ENCODE data around the gene MEP1A. TPM values are rescaled to one million over a fixed set of nuclear protein-coding genes. Genes with fewer than 3 reads are reported as not detected.

Gene MEP1A
- total and polyA plus RNA-seq, 2 experiments from 2014 or later, result not detected

- Histone ChIP-seq H3K36me3 (no peaks in the 10 kb centered on the region), H3K27ac (no peak overlapping the region), H3K4me3 (no peak overlapping the region), H3K27me3 (no peaks in the 10 kb centered on the region), H3K4me1 (ENCODE audit: low read depth) (no peaks in the 10 kb centered on the region), H3K9me3 (ENCODE audit: low read depth) (no peaks in the 10 kb centered on the region)
- TF ChIP-seq CTCF (IDR thresholded peaks at IDR 0.05; ENCODE audit: low read depth, low read length), result no peak
- no peak for DNase-seq (ENCODE audit: low read depth in 1 of 2, low spot score in 1 of 2)
Observed at GRCh38 chr6:46790355-46790874, 2.8 kb upstream of the MEP1A start.

DNA sequence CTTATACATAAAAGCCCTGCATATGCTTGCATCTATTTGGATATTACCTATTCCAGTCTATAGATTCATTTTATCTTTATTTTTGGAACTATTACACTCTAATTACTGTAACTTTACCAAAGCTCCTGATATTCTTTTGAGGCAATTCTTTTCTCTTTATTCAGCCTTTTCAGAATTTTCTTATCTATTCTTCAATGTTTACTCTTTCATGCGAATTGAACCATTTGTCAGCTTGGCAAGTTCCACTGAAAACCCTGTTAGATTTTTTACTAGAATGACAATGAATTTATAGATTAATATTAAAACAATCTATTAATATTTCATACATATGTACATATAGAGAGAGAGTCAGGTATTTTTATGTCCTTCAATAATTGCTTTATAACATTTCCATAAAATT is 554 bp upstream of the MEP1A start:
- TF ChIP-seq CTCF (IDR thresholded peaks at IDR 0.05; ENCODE audit: low read depth, low read length), result no peak
- Histone ChIP-seq H3K27ac (no peak overlapping the region), H3K9me3 (ENCODE audit: low read depth) (no peaks in the 10 kb centered on the region), H3K4me3 (no peak overlapping the region), H3K36me3 (no peaks in the 10 kb centered on the region), H3K27me3 (no peaks in the 10 kb centered on the region), H3K4me1 (ENCODE audit: low read depth) (no peaks in the 10 kb centered on the region)
- DNase-seq (ENCODE audit: low read depth in 1 of 2, low spot score in 1 of 2), result no peak

DNA sequence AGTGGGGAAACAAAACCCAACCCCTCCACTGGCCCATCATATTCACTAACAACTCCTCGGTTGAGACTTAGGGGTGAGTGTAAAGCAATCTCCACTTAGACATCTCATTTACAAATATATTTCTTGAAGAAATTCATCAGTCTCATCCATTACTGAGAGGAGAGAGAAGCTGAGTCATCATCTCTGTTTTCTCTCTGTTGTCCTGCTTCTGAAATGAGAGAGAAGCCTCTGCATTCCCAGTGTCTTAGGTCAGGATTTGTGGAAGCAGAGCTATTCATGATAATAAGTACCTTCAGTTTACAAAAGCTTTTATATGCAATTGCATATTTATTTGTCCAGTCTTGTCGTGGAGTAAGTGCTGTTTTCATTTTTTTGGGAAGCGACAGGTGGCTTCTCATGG is 879 bp downstream of the MEP1A start:
- no peaks in the 10 kb centered on the region for H3K4me1 ChIP-seq (ENCODE audit: low read depth)
- H3K27me3 ChIP-seq, result no peaks in the 10 kb centered on the region
- no peaks in the 10 kb centered on the region for H3K9me3 ChIP-seq (ENCODE audit: low read depth)
- no peak for TF ChIP-seq CTCF (IDR thresholded peaks at IDR 0.05; ENCODE audit: low read depth, low read length)
- H3K36me3 ChIP-seq, result no peaks in the 10 kb centered on the region
- H3K4me3 ChIP-seq, result no peak overlapping the region
- no peak overlapping the region for H3K27ac ChIP-seq
- no peak for DNase-seq (ENCODE audit: low read depth in 1 of 2, low spot score in 1 of 2)

GRCh38 chr6:46795816-46796215 is 2.6 kb downstream of the MEP1A start:
- Histone ChIP-seq H3K4me1 (ENCODE audit: low read depth) (no peaks in the 10 kb centered on the region), H3K9me3 (ENCODE audit: low read depth) (no peaks in the 10 kb centered on the region), H3K4me3 (no peak overlapping the region), H3K36me3 (no peaks in the 10 kb centered on the region), H3K27ac (no peak overlapping the region), H3K27me3 (no peaks in the 10 kb centered on the region)
- TF ChIP-seq CTCF (IDR thresholded peaks at IDR 0.05; ENCODE audit: low read depth, low read length), result no peak
- DNase-seq (ENCODE audit: low read depth in 1 of 2, low spot score in 1 of 2), result no peak

- DNase-seq (ENCODE audit: low read depth in 1 of 2, low spot score in 1 of 2), result no peak
- H3K9me3 ChIP-seq (ENCODE audit: low read depth), result no peaks in the 10 kb centered on the region
- H3K27me3 ChIP-seq, result no peaks in the 10 kb centered on the region
- TF ChIP-seq CTCF (IDR thresholded peaks at IDR 0.05; ENCODE audit: low read depth, low read length), result no peak
- no peak overlapping the region for H3K4me3 ChIP-seq
- H3K36me3 ChIP-seq, result no peaks in the 10 kb centered on the region
- no peaks in the 10 kb centered on the region for H3K4me1 ChIP-seq (ENCODE audit: low read depth)
- H3K27ac ChIP-seq, result no peak overlapping the region
Observed at GRCh38 chr6:46796848-46797580, 3.8 kb downstream of the MEP1A start.

All from cardiac muscle cell (in vitro differentiated cells and primary cell).